ENCODE measurements around the gene COA3.

COA3 gene

GRCh38 chr17:42798383-42799380, at the start of gene COA3, which contains the start of gene CNTD1:
Gene COA3, minus strand, starts transcription at chr17:42798704. Its CDS starts 23 bp downstream, at chr17:42798681.
Gene CNTD1, plus strand, starts transcription at chr17:42798861. Its CDS starts 207 bp downstream, at chr17:42799068.
- DNase-seq: peak; percentile 67 to 83

GRCh38 chr17:42848093-42848492, 49.6 kb upstream of the COA3 start:
- DNase-seq: no peak

- peak; percentile 72 to 84 for DNase-seq
These were observed 48.2 kb upstream of the COA3 start for GRCh38 chr17:42846594-42847280.

GRCh38 chr17:42845918-42846593, 47.6 kb upstream of the COA3 start:
- DNase-seq: peak; percentile 59 to 79

- no peak for DNase-seq
These were observed 47.0 kb upstream of the COA3 start for GRCh38 chr17:42845556-42845917.

GRCh38 chr17:42844761-42845555, 46.5 kb upstream of the COA3 start:
- no peak for DNase-seq

GRCh38 chr17:42844271-42844670, 45.8 kb upstream of the COA3 start, which contains the start of gene AOC2:
Gene AOC2, plus strand, starts transcription at chr17:42844580. Its CDS starts 47 bp downstream, at chr17:42844627.
- DNase-seq: no peak

GRCh38 chr17:42843358-42843934, 44.9 kb upstream of the COA3 start:
- DNase-seq: peak; percentile 37 to 73

GRCh38 chr17:42841975-42842685, 43.6 kb upstream of the COA3 start:
- no peak for DNase-seq

GRCh38 chr17:42835732-42836131, 37.2 kb upstream of the COA3 start:
- peak in 1 of 2 donors; percentile 7 for DNase-seq

GRCh38 chr17:42833767-42834422, 35.4 kb upstream of the COA3 start:
- DNase-seq: no peak

- DNase-seq: peak; percentile 82 to 93
These were observed 34.6 kb upstream of the COA3 start, which contains the start of gene PSME3 for GRCh38 chr17:42832934-42833766. Gene PSME3, plus strand, starts transcription at chr17:42833397. Its CDS starts 235 bp downstream, at chr17:42833632.

GRCh38 chr17:42832213-42832933, 33.9 kb upstream of the COA3 start:
- DNase-seq: no peak

GRCh38 chr17:42830971-42831370, 32.5 kb upstream of the COA3 start:
- DNase-seq: no peak

- DNase-seq: no peak
These were observed 29.0 kb upstream of the COA3 start for GRCh38 chr17:42827472-42827871.

GRCh38 chr17:42821176-42821575, 22.7 kb upstream of the COA3 start:
- DNase-seq: no peak

GRCh38 chr17:42819939-42820535, 21.5 kb upstream of the COA3 start:
- peak; percentile 50 to 80 for DNase-seq

- no peak for DNase-seq
These were observed 19.9 kb upstream of the COA3 start for GRCh38 chr17:42818379-42818778.
